ENCODE data around the gene SPATA2. TPM values are rescaled to one million over a fixed set of nuclear protein-coding genes. Genes with fewer than 3 reads are reported as not detected.

SPATA2 gene
- total and polyA plus RNA-seq, 2 of the 8 experiments (the other 6 are each of a cell fraction or from before 2014, with no cell fraction given) = 11.0 to 13.0 TPM

GRCh38 chr20:49887251-49888211 lies 27.8 kb downstream of the SPATA2 start:
- Histone ChIP-seq H2BK20ac (ENCODE audit: low read length) (no peak overlapping the region), H3K56ac (replicated peaks; ENCODE audit: insufficient read length, low read depth, low read length) (no peak overlapping the region), H4K91ac (replicated peaks; ENCODE audit: insufficient read length, low read length) (no peak overlapping the region), H2BK15ac (ENCODE audit: low read length) (no peak overlapping the region), H3K27me3 (replicated peaks in 1 of 4; ENCODE audit: control insufficient read depth in 3 of 4, extremely low read depth in 1 of 4, insufficient read depth in 3 of 4, low read length in 3 of 4) (no peaks in the 10 kb centered on the region), H3K4me3 (ENCODE audit: extremely low read depth in 1 of 4, insufficient read depth in 2 of 4, low read depth in 3 of 4, low read length in 4 of 4) (no peak overlapping the region), H2AFZ (ENCODE audit: low read length) (no peak overlapping the region), H3K36me3 (ENCODE audit: control insufficient read depth in 2 of 4, insufficient read depth in 4 of 4, low read length in 3 of 4) (peaks cover 0 to 12% (median 0%) of the 10 kb centered on the region in 4 experiments; a peak in 2 of 8 replicates), H3K9me3 (ENCODE audit: insufficient read depth in 2 of 2, low read depth in 1 of 2, low read length in 1 of 2) (no peaks in the 10 kb centered on the region), H3K23me2 (ENCODE audit: low read depth, low read length) (peaks cover 1% of the 10 kb centered on the region; the same call in 1 of the 2 replicates), H3K18ac (ENCODE audit: extremely low read depth, low read length) (no peak overlapping the region; the same call in 1 of the 2 replicates), H2BK120ac (replicated peaks; ENCODE audit: low read depth, low read length) (no peak overlapping the region), H3K14ac (ENCODE audit: insufficient read length) (no peak overlapping the region), H3K4me1 (replicated peaks in 1 of 4; ENCODE audit: control insufficient read depth in 3 of 4, insufficient read depth in 4 of 4, low read length in 3 of 4) (peaks cover 0 to 19% (median 11%) of the 10 kb centered on the region in 4 experiments; a peak in 5 of 7 replicates), H3K79me1 (ENCODE audit: low read depth, low read length) (no peaks in the 10 kb centered on the region), H2BK5ac (ENCODE audit: low read depth, low read length) (no peak overlapping the region; the same call in 1 of the 2 replicates), H2AK5ac (ENCODE audit: low read depth, low read length) (no peak overlapping the region), H3K9ac (replicated peaks in 1 of 4; ENCODE audit: extremely low read depth in 1 of 4, low read depth in 3 of 4, low read length in 3 of 4) (no peak overlapping the region; a peak in 1 of 7 replicates), H3K23ac (ENCODE audit: insufficient read length) (no peak overlapping the region), H3K27ac (ENCODE audit: low read depth, low read length) (no peak overlapping the region), H4K5ac (ENCODE audit: insufficient read length, low read depth, low read length) (no peak overlapping the region), H3K4me2 (ENCODE audit: insufficient read depth in 1 of 2, low read depth in 2 of 2, low read length in 2 of 2) (no peak overlapping the region), H3K4ac (replicated peaks; ENCODE audit: insufficient read length, low read depth, low read length) (no peak overlapping the region), H4K8ac (ENCODE audit: extremely low read depth, insufficient read depth, low read length) (no peak overlapping the region; the same call in 1 of the 2 replicates), H4K20me1 (replicated peaks in 1 of 2; ENCODE audit: control insufficient read depth in 1 of 2, insufficient read depth in 2 of 2, low read length in 2 of 2) (peaks cover 2 to 7% of the 10 kb centered on the region in 2 experiments), H2BK12ac (ENCODE audit: low read depth, low read length) (no peak overlapping the region), H3K79me2 (ENCODE audit: control insufficient read depth in 1 of 2, insufficient read depth in 2 of 2, low read length in 2 of 2) (no peaks in the 10 kb centered on the region)
- WGBS, 2 experiments (ENCODE audit: extremely low coverage in 1 of 2, insufficient coverage in 1 of 2, insufficient read length in 1 of 2, insufficient replicate concordance in 2 of 2, low coverage in 1 of 2, low lambda C conversion rate in 2 of 2, missing lambda C conversion rate in 1 of 2) = 89% methylated on average over 31 of the region's 32 CpGs; no CpG with 5 or more reads in 1 of the 2 experiments
- DNase-seq (ENCODE audit: low read depth in 1 of 2, low spot score in 2 of 2) (no peak), FAIRE-seq (no peak)
- POLR2A ChIA-PET (ENCODE audit: partially characterized antibody) = interaction anchor here (0.8 to 1.6 kb wide), 7 partner anchors 9 to 319 kb away, joined by 3 to 6 read pairs (median 4); partner anchors contain the start of gene B4GALT5
- CTCF ChIA-PET (ENCODE audit: partially characterized antibody) = interaction anchor here (0.6 to 12.8 kb wide), 39 partner anchors 10 to 350 kb away, joined by 3 to 199 read pairs (median 4); no protein-coding TSS in a partner anchor
- no peak for TF ChIP-seq CREB1 (IDR thresholded peaks at IDR 0.05)
- no peak for TF ChIP-seq FOSL1 (IDR thresholded peaks at IDR 0.05; ENCODE audit: insufficient read depth, low read depth, low read length)
- no peak for TF ChIP-seq RAD21 (IDR thresholded peaks at IDR 0.05 in 1 of 2, conservative IDR thresholded peaks at IDR 0.05 in 1 of 2; ENCODE audit: low read depth in 2 of 2, low read length in 2 of 2)
- no peak for TF ChIP-seq EP300 (IDR thresholded peaks at IDR 0.05; ENCODE audit: borderline replicate concordance in 1 of 2, low read depth in 2 of 2, low read length in 2 of 2)
- no peak for TF ChIP-seq CHD2 (IDR thresholded peaks at IDR 0.05; ENCODE audit: low read length)
- TF ChIP-seq ATF2 (IDR thresholded peaks at IDR 0.05; ENCODE audit: low read length) = no peak
- TF ChIP-seq TAF1 (IDR thresholded peaks at IDR 0.05; ENCODE audit: low read depth, low read length) = no peak
- no peak for TF ChIP-seq E2F6 (IDR thresholded peaks at IDR 0.05)

Data from H1 (cell line).